Measurements from ENCODE around the gene MGAM2.
"Not testable (repeated sequence)": the region's sequence is repeated elsewhere in the genome, so short reads cannot be mapped to it uniquely, and the experiment has no call there.

The MGAM2 gene

DNA sequence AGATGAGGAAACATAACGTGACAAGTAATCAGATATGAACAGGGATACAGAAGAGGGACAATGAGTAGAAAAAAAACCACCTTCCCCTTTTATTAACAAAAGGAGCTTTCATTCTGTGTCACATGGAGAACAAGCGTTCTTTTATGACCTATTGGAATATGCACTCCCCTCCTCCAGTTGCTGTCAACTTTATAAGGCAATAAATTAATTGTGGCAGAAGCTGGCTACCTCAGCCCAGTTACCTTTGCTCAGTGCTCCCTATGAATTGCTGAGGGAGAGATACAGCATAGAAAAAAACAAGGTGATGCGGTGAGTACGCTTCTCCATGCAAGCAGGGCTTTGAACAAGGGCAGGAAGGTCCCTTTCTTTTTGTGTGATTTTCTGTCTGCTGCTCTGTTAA lies at the start of gene MGAM2:
Gene MGAM2 (plus strand): TSS at position 220 of the 400 bp plus-strand sequence. CDS start 5,156 bp downstream, outside the sequence.
- ATAC-seq (replicated peaks) (no peak), DNase-seq (no peak)
- H3K36me3 Mint-ChIP-seq: no peaks in the 10 kb centered on the region
- H3K9me3 Mint-ChIP-seq: no peaks in the 10 kb centered on the region
- no peaks in the 10 kb centered on the region for H3K4me1 Mint-ChIP-seq
- no peak within 1 kb of the TSS for H3K27ac Mint-ChIP-seq
- H3K27me3 Mint-ChIP-seq: peaks cover 4 to 6% of the 10 kb centered on the region in 2 donors
- H3K4me3 Mint-ChIP-seq: no peak within 1 kb of the TSS

DNA sequence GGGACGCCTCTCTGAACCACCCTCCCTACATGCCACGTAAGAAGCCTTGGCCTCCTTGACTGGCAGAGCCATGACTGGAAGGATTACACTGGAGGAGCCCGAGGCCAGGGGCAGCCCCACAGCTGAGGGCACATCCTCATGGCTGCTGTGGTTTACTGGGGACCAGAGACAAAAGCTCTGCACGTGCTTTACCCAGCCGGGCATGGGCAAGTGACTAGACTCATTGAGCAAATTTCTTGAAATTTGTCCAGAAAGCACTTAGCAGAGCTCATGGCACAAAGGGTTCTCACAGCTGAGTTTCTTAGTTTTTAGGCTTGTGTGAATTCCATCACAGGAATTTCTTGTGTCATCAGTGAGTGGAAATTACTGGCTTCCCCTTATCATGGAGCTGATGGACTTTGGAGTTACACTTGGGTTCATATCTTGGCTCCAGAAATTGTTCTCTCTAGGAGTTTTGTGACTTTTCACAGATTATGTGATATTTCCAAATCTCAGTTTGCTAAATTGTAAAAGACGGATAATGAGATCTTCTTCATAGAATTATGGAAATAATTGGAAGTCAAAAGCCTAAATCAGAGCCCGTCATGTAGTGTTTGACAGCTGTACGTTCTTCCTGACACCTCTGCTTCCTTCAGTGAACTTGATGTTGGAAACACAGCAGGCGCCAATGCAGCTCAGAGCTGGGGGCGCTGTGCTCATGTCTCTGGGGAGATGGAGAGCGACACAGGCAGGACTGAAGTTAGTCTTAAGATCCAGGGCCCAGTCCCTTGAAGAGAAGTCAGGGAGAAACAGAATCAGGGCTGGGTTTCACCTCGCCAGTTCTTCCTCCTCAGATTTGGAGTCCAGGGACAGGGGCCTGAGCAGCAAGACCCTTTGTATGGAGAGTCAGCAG lies 47.7 kb upstream of the MGAM2 start:
- H3K27me3 Mint-ChIP-seq: no peaks in the 10 kb centered on the region

DNA sequence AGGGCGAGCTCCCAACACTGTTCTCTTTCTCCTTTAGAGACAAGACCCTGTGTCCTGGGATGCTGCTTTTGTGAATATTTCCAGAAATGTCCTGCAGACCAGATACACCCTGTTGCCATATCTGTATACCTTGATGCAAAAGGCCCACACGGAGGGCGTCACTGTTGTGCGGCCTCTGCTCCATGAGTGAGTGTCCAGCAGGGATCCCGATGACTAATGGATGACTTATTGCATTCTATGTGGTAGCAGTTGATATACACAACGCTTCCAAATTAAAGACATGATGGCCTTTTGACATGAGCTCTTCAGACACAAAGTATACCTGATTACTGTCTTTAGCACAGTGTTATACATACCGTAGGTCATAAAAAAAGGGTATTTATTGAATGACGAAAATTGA lies 45.0 kb upstream of the MGAM2 start:
- H3K4me3 Mint-ChIP-seq: no peak overlapping the region
- H3K9me3 Mint-ChIP-seq: no peaks in the 10 kb centered on the region
- no peak for DNase-seq
- H3K27me3 Mint-ChIP-seq: no peaks in the 10 kb centered on the region
- H3K36me3 Mint-ChIP-seq: no peaks in the 10 kb centered on the region
- ATAC-seq (replicated peaks): no peak
- no peaks in the 10 kb centered on the region for H3K4me1 Mint-ChIP-seq
- H3K27ac Mint-ChIP-seq: no peak overlapping the region

More for the DNA sequence above, 47.7 kb upstream of the MGAM2 start:
- ATAC-seq (replicated peaks): no peak
- Mint-ChIP-seq H3K4me1 (no peaks in the 10 kb centered on the region), H3K9me3 (no peaks in the 10 kb centered on the region), H3K4me3 (no peak overlapping the region), H3K36me3 (no peaks in the 10 kb centered on the region), H3K27ac (no peak overlapping the region)
- DNase-seq: no peak

DNA sequence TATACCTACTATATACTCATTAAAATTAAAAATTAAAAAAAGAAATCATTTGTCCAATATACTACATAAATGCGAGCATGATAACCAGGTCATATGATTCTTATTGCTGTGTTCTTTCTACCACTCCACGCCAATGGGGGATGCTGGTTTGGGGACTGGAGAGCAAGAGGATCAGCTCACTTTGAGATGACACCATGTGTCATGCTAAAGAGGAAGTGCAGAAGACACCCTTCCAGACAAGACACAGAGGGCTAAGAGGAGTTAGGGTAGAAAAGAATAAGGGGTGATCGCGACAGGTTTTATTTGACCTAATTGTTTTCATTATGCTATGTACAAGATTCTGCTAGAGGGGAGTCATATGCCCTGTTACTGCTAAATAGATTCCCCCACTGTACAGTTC lies 33.8 kb upstream of the MGAM2 start:
- Mint-ChIP-seq H3K27me3 (no peaks in the 10 kb centered on the region), H3K9me3 (no peaks in the 10 kb centered on the region), H3K27ac (no peak overlapping the region), H3K4me3 (no peak overlapping the region), H3K4me1 (no peaks in the 10 kb centered on the region), H3K36me3 (no peaks in the 10 kb centered on the region)
- ATAC-seq (replicated peaks): no peak
- no peak for DNase-seq

DNA sequence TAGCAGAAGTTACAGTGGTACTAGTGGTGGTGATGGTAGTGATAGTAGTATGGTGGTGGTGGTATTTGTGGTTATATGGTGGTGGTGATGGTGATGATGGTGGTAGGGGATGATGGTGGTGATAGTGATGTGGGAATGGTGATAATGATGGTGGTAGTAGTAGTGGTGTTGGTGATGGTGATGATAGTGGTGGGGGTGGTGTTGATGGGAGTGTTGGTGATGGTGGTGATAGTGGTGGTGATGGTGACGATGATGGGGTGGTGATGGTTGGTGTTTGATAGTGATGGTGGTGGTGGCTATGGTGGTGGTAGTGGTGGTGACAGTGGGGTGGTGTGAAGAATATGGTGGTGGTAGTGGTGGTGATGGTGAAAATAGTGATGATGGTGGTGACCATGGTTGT lies 27.9 kb upstream of the MGAM2 start:
- DNase-seq (no peak), ATAC-seq (replicated peaks) (no peak)
- H3K4me1 Mint-ChIP-seq: no peaks in the 10 kb centered on the region
- H3K27me3 Mint-ChIP-seq: peaks cover 0 to 4% of the 10 kb centered on the region in 2 donors
- H3K9me3 Mint-ChIP-seq: no peaks in the 10 kb centered on the region
- H3K4me3 Mint-ChIP-seq: no peak overlapping the region
- H3K36me3 Mint-ChIP-seq: no peaks in the 10 kb centered on the region
- H3K27ac Mint-ChIP-seq: no peak overlapping the region

DNA sequence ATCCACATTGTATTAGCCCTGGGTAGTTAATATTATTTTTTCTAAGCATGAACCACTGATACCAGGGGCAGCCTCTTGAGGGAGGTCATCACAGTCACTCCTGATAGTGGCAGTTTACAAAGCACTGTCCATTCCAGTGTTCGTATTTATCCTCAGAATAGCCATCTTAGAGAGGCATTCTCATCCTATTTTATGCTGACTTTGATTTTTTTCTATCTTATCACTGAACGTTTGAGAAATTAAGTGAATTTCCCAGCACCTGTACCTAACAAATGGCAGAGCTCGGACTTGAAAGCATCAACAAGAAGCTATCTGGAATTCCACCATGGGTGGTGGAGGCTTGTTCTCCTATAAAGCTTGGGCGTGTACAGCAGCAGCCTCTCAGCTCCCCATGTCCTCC lies 26.1 kb upstream of the MGAM2 start:
- H3K9me3 Mint-ChIP-seq: no peaks in the 10 kb centered on the region
- H3K4me3 Mint-ChIP-seq: no peak overlapping the region
- no peaks in the 10 kb centered on the region for H3K4me1 Mint-ChIP-seq
- DNase-seq (no peak), ATAC-seq (replicated peaks) (no peak)
- H3K27me3 Mint-ChIP-seq: peaks cover 0 to 4% of the 10 kb centered on the region in 2 donors
- H3K27ac Mint-ChIP-seq: no peak overlapping the region
- H3K36me3 Mint-ChIP-seq: no peaks in the 10 kb centered on the region

DNA sequence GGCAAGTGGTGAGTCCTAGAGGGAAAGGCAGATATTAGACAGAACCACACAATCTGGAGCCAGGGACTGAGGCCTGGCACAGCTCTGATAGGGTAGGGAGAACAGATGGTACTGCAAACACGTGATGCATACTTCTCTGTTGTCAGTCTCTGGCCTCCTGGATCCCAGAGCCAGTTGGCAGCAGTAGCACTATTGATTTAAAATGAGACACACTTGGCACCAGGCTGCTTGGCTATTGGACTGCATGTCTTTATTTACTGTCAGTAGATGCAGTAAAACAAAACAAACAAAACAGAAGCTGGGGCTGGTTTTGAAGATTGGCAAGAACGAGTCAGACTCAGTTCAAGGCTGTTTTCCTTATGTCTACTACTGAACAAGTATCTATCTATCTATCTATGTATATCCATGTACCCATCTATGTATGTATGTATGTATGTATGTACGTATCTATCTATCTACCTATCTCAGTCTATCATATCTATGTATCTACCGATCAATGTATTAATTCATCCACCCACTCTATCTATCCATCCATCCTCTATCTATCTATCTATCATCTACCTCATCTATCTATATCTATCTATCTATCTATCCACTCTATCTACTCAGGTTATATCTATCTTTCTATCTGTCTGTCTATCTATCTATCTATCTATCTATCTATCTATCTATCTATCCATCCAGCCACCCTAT lies 23.4 kb upstream of the MGAM2 start:
- Mint-ChIP-seq H3K4me3 (no peak overlapping the region), H3K4me1 (no peaks in the 10 kb centered on the region), H3K36me3 (no peaks in the 10 kb centered on the region), H3K9me3 (no peaks in the 10 kb centered on the region), H3K27ac (no peak overlapping the region), H3K27me3 (peaks cover 0 to 4% of the 10 kb centered on the region in 2 donors)
- DNase-seq (no peak), ATAC-seq (replicated peaks) (no peak)

DNA sequence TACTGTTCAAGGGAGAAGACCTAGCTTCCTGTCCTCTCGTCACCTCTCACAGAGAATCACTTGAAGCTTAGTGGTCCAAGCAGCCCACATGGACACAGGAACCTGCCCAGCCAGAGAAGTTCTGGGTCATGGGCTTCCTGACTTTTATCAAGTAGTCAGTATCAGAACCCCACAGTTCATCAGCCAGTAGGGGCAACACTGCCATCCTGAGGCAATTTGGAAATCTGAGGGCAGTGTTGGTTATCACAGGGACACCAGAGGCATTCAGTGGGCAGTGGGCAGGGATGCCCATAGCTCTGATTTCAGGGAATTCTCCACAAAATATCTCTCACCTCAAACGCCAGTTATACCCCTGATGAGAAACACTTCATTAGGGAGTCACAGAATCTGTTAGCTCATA lies 22.5 kb upstream of the MGAM2 start:
- ATAC-seq (replicated peaks): no peak
- H3K9me3 Mint-ChIP-seq: no peaks in the 10 kb centered on the region

DNA sequence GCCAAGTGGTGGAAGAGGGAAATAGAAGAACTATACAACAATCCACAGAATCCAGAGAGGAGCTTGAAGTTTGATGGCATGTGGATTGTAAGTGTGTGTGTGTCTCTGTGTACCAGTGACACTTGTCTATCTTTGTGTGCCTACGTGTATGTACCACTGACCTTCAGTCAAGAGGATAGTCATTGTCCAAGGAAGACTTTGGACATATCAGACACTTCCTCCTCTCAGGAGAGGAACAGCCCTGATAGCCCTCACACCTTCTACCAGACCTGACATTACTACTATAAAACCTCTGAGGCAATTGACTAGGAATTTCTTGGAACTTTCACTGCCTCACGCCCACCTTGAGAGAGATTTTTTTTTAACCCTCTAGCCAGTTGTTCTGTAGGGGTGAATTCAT lies 19.6 kb upstream of the MGAM2 start:
- no peak for ATAC-seq (replicated peaks)

More for the DNA sequence above, 22.5 kb upstream of the MGAM2 start:
- Mint-ChIP-seq H3K4me3 (no peak overlapping the region), H3K36me3 (no peaks in the 10 kb centered on the region), H3K27me3 (no peaks in the 10 kb centered on the region), H3K27ac (no peak overlapping the region), H3K4me1 (no peaks in the 10 kb centered on the region)
- DNase-seq: no peak

DNA sequence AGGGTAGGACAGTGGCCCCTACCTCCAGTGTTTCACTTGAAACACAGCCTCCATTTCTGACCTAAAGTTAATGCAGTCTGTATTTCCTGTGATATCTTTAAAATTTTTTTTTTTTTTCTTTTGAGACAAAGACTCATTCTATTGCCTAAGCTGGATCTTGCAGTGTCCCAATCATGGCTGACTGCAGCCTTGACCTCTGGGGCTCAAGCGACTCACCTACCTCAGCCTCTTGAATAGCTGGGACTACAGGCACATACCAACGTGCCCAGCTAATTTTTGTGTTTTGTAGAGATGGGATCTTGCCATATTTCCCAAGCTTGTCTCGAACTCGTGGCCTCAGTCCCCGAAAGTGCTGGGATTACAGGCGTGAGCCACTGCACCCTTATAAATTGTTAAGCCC lies 16.7 kb upstream of the MGAM2 start:
- Mint-ChIP-seq H3K36me3 (no peaks in the 10 kb centered on the region), H3K27ac (no peak overlapping the region), H3K4me1 (no peaks in the 10 kb centered on the region), H3K27me3 (no peaks in the 10 kb centered on the region), H3K4me3 (no peak overlapping the region), H3K9me3 (no peaks in the 10 kb centered on the region)
- ATAC-seq (replicated peaks) (no peak), DNase-seq (no peak)

More for the DNA sequence above, 19.6 kb upstream of the MGAM2 start:
- H3K4me1 Mint-ChIP-seq: no peaks in the 10 kb centered on the region
- no peak overlapping the region for H3K27ac Mint-ChIP-seq
- H3K27me3 Mint-ChIP-seq: no peaks in the 10 kb centered on the region
- H3K9me3 Mint-ChIP-seq: no peaks in the 10 kb centered on the region
- DNase-seq: no peak
- H3K4me3 Mint-ChIP-seq: no peak overlapping the region
- H3K36me3 Mint-ChIP-seq: no peaks in the 10 kb centered on the region

DNA sequence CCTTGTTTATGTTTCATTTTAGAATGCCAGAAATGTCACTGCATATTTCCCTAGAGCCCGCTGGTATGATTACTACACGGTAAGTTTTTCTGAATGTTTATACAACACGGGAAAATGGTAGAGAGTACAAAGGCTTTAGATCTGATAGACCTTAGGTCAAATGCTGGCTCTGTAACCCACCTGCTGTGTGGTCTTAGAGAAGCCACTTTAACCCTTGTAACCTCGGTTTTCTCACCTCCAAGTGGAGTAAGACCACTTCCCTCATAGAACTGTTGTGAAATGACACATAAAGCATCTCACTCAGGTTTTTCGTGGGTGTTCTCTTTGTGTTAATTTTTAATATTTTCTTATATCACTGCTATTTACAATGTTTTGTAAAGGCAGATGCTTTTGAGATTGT lies 13.9 kb upstream of the MGAM2 start:
- Mint-ChIP-seq H3K4me3 (no peak overlapping the region), H3K27me3 (no peaks in the 10 kb centered on the region), H3K36me3 (no peaks in the 10 kb centered on the region), H3K27ac (no peak overlapping the region), H3K4me1 (no peaks in the 10 kb centered on the region), H3K9me3 (no peaks in the 10 kb centered on the region)
- DNase-seq (no peak), ATAC-seq (replicated peaks) (no peak)

DNA sequence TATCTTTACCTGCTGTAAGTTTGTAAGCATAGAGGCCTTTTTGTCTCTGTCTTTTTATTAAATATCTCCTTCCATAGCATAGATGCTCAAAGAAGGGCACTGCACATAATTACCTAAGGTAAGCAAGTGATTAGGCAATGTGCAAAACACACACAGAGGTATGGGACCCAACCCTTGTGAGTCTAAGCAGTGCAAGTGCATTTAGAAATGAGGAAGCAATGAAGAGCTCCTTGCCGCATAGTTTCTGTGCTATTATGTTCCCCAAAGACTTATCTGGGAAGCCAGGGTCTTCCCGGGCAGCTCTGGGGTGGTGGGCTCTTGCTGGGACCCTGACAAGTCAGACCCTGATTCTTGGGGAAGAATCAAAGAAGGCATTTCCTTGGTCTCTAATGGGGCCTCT lies 13.5 kb upstream of the MGAM2 start:
- H3K9me3 Mint-ChIP-seq: no peaks in the 10 kb centered on the region
- DNase-seq (no peak), ATAC-seq (replicated peaks) (no peak)
- no peak overlapping the region for H3K27ac Mint-ChIP-seq
- no peaks in the 10 kb centered on the region for H3K36me3 Mint-ChIP-seq
- H3K4me3 Mint-ChIP-seq: no peak overlapping the region
- H3K27me3 Mint-ChIP-seq: no peaks in the 10 kb centered on the region
- H3K4me1 Mint-ChIP-seq: no peaks in the 10 kb centered on the region

DNA sequence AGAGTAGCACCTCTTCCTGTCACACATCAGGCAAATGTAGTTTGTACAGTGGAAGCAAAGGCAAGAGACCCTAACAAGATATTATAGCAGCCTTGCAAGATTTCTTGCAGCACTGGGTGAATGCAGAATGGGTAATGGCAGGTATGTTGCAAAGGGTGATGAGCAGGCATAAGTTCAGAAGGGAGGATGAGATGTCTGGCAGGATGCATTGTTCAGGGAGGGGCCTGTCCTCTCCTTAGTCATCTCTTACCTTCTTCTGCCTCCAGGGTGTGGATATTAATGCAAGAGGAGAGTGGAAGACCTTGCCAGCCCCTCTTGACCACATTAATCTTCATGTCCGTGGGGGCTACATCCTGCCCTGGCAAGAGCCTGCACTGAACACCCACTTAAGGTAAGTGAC lies 12.2 kb upstream of the MGAM2 start:
- not testable (repeated sequence) for ATAC-seq (replicated peaks); H3K4me1 Mint-ChIP-seq; H3K4me3 Mint-ChIP-seq; H3K36me3 Mint-ChIP-seq; H3K9me3 Mint-ChIP-seq; DNase-seq; H3K27ac Mint-ChIP-seq; H3K27me3 Mint-ChIP-seq

DNA sequence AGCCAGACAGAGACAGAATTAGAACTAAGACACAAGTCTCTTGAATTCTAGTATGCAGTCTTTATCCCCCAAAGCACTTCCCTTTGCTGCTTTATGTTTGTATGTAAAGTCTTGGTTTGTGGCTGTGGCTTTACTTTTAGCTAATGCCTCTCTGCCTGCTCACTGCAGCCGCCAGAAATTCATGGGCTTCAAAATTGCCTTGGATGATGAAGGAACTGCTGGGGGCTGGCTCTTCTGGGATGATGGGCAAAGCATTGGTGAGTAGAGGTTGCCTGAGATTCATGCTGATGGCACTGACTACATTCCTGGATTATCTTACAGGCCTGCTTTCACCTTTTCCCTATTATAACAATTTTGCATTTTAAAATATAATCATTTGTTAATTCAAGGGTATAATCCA lies 10.9 kb upstream of the MGAM2 start:
- no peak for DNase-seq
- H3K27me3 Mint-ChIP-seq: no peaks in the 10 kb centered on the region
- no peak overlapping the region for H3K27ac Mint-ChIP-seq
- ATAC-seq (replicated peaks): no peak
- no peaks in the 10 kb centered on the region for H3K9me3 Mint-ChIP-seq
- no peaks in the 10 kb centered on the region for H3K36me3 Mint-ChIP-seq
- peaks cover 6 to 7% of the 10 kb centered on the region in 2 donors for H3K4me1 Mint-ChIP-seq
- H3K4me3 Mint-ChIP-seq: no peak overlapping the region

DNA sequence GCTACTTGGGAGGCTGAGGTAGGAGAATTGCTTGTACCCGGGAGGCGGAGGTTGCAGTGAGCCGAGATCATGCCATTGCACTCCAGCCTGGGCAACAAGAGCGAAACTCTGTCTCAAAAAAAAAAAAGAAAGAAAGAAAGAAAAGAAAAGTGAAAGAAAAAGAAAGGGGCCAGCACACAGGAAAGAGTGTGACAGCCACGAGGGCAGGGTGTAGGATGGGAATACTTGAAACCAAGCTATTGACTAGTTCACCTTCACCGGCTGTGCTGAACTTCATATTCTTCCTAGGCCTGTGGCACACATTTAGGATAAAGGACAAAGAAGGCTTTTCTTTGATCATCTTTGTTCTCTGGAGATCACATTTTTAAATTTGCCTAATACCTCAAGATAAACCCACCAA lies 9.7 kb upstream of the MGAM2 start:
- ATAC-seq (replicated peaks); H3K36me3 Mint-ChIP-seq; H3K4me1 Mint-ChIP-seq; H3K27me3 Mint-ChIP-seq; H3K9me3 Mint-ChIP-seq; H3K4me3 Mint-ChIP-seq; H3K27ac Mint-ChIP-seq; DNase-seq: not testable (repeated sequence)

Data from stimulated activated naive B cell treated with anti-CD40 and anti-IgM and Interleukin-4, amounts not matched to agents 10 μg/mL and 1 μg/mL and 100 μg/mL, for 72 hours (primary cell).